Measurements from ENCODE around the gene KIAA0040. TPM values are rescaled to one million over a fixed set of nuclear protein-coding genes. Genes with fewer than 3 reads are reported as not detected.
"Not testable (repeated sequence)": the region's sequence is repeated elsewhere in the genome, so short reads cannot be mapped to it uniquely, and the experiment has no call there.

Gene KIAA0040
- total RNA-seq, 1 donor from 2014 or later, result 2.4 TPM

DNA sequence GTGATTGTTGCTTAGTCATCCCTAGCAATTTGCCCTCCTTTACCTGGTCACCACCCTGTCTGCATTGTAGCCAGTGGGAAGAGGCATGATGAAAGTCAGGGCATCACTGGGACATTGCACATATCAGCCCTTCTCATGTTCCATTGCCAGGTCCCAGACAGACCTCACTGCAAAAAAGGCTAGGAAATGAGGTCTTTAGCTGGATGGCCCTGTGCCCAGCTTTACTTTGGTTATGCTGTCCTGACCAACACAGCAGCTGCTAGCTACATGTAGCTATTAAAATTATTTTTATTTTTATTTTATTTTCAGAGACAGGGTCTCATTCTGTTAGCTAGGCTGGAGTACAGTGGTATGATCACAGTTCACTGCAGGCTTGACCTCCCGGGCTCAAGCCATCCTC, 72.1 kb downstream of the KIAA0040 start:
- H3K27me3 Mint-ChIP-seq, result no peaks in the 10 kb centered on the region
- no peak overlapping the region for H3K4me3 Mint-ChIP-seq (ENCODE audit: low read depth)
- DNase-seq (ENCODE audit: low spot score, unreplicated experiment), result no peak
- no peaks in the 10 kb centered on the region for H3K36me3 Mint-ChIP-seq (ENCODE audit: insufficient read depth)
- no peak overlapping the region for H3K27ac Mint-ChIP-seq
- no peaks in the 10 kb centered on the region for H3K9me3 Mint-ChIP-seq (ENCODE audit: low read depth)
- TF ChIP-seq, protein P1, sequence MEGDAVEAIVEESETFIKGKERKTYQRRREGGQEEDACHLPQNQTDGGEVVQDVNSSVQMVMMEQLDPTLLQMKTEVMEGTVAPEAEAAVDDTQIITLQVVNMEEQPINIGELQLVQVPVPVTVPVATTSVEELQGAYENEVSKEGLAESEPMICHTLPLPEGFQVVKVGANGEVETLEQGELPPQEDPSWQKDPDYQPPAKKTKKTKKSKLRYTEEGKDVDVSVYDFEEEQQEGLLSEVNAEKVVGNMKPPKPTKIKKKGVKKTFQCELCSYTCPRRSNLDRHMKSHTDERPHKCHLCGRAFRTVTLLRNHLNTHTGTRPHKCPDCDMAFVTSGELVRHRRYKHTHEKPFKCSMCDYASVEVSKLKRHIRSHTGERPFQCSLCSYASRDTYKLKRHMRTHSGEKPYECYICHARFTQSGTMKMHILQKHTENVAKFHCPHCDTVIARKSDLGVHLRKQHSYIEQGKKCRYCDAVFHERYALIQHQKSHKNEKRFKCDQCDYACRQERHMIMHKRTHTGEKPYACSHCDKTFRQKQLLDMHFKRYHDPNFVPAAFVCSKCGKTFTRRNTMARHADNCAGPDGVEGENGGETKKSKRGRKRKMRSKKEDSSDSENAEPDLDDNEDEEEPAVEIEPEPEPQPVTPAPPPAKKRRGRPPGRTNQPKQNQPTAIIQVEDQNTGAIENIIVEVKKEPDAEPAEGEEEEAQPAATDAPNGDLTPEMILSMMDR (IDR thresholded peaks at IDR 0.05; ENCODE audit: unreplicated experiment), result no peak
- H3K4me1 Mint-ChIP-seq (ENCODE audit: low read depth), result peaks cover 8% of the 10 kb centered on the region

- no peak for DNase-seq (ENCODE audit: low spot score, unreplicated experiment)
- Mint-ChIP-seq H3K9me3 (ENCODE audit: low read depth) (peaks cover 6% of the 10 kb centered on the region), H3K27ac (no peak overlapping the region), H3K4me3 (ENCODE audit: low read depth) (no peak overlapping the region), H3K36me3 (ENCODE audit: insufficient read depth) (no peaks in the 10 kb centered on the region), H3K27me3 (no peaks in the 10 kb centered on the region), H3K4me1 (ENCODE audit: low read depth) (peaks cover 8% of the 10 kb centered on the region)
- TF ChIP-seq, protein P1 (IDR thresholded peaks at IDR 0.05; ENCODE audit: unreplicated experiment), result no peak
Observed at GRCh38 chr1:175118375-175119367, 73.9 kb downstream of the KIAA0040 start.

GRCh38 chr1:175116903-175117302, 75.7 kb downstream of the KIAA0040 start:
- Mint-ChIP-seq H3K9me3 (ENCODE audit: low read depth) (peaks cover 14% of the 10 kb centered on the region), H3K27ac (no peak overlapping the region), H3K4me3 (ENCODE audit: low read depth) (no peak overlapping the region), H3K4me1 (ENCODE audit: low read depth) (peaks cover 8% of the 10 kb centered on the region), H3K27me3 (no peaks in the 10 kb centered on the region), H3K36me3 (ENCODE audit: insufficient read depth) (peaks cover 1% of the 10 kb centered on the region)
- no peak for DNase-seq (ENCODE audit: low spot score, unreplicated experiment)
- TF ChIP-seq, protein P1 (IDR thresholded peaks at IDR 0.05; ENCODE audit: unreplicated experiment), result no peak

- peaks cover 8% of the 10 kb centered on the region for H3K4me1 Mint-ChIP-seq (ENCODE audit: low read depth)
- H3K36me3 Mint-ChIP-seq (ENCODE audit: insufficient read depth), result peaks cover 1% of the 10 kb centered on the region
- no peak overlapping the region for H3K4me3 Mint-ChIP-seq (ENCODE audit: low read depth)
- H3K27me3 Mint-ChIP-seq, result no peaks in the 10 kb centered on the region
- TF ChIP-seq, protein P1 (IDR thresholded peaks at IDR 0.05; ENCODE audit: unreplicated experiment), result no peak
- peaks cover 14% of the 10 kb centered on the region for H3K9me3 Mint-ChIP-seq (ENCODE audit: low read depth)
- no peak for DNase-seq (ENCODE audit: low spot score, unreplicated experiment)
- H3K27ac Mint-ChIP-seq, result no peak overlapping the region
Observed at GRCh38 chr1:175116210-175116798, 76.3 kb downstream of the KIAA0040 start.

DNA sequence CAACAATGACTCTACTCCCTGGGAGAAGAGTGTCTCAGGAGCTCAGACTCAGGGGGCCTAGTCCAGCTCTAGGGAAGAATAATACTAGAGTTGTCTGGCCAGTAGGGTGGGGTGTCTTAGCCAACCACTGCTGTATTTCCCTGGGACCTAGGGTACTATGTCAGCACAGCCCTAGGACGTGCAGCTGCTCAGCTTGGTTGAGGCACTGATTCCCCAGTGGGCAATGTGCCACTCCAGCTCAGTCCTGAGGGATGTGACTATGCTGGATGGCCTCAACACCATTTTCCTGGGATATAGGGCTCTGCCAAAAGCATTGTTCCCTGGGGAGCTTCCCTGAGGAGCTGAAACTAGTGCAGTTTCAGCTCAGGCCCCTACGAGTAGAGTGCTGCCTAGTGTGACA, 77.6 kb downstream of the KIAA0040 start:
- no peak overlapping the region for H3K4me3 Mint-ChIP-seq (ENCODE audit: low read depth)
- TF ChIP-seq, protein P1 (IDR thresholded peaks at IDR 0.05; ENCODE audit: unreplicated experiment), result no peak
- peaks cover 1% of the 10 kb centered on the region for H3K36me3 Mint-ChIP-seq (ENCODE audit: insufficient read depth)
- no peak overlapping the region for H3K27ac Mint-ChIP-seq
- no peak for DNase-seq (ENCODE audit: low spot score, unreplicated experiment)
- H3K9me3 Mint-ChIP-seq (ENCODE audit: low read depth), result peaks cover 14% of the 10 kb centered on the region
- H3K27me3 Mint-ChIP-seq, result no peaks in the 10 kb centered on the region
- peaks cover 8% of the 10 kb centered on the region for H3K4me1 Mint-ChIP-seq (ENCODE audit: low read depth)

DNA sequence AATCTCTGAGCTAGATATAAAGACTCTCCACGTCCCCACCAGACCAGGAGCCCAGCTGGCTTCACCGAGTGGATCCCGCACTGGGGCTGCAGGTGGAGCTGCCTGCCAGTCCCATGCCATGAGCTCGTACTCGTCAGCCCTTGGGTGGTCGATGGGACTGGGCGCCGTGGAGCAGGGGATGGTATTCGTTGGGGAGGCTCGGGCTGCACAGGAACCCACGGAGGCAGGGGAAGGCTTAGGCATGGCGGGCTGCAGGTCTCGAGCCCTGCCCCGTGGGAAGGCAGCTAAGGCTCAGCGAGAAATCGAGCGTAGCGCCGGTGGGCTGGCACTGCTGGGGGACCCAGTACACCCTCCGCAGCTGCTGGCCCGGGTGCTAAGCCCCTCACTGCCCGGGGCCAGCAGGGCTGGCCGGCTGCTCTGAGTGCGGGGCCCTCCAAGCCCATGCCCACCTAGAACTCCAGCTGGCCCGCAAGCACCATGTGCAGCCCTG, 84.2 kb downstream of the KIAA0040 start:
- H3K36me3 Mint-ChIP-seq (ENCODE audit: insufficient read depth); H3K4me1 Mint-ChIP-seq (ENCODE audit: low read depth); H3K4me3 Mint-ChIP-seq (ENCODE audit: low read depth); DNase-seq (ENCODE audit: low spot score, unreplicated experiment); H3K27me3 Mint-ChIP-seq; H3K27ac Mint-ChIP-seq: not testable (repeated sequence)
- peaks cover 12% of the 10 kb centered on the region for H3K9me3 Mint-ChIP-seq (ENCODE audit: low read depth)

Data from progenitor cell of endocrine pancreas (in vitro differentiated cells).